GM21423 (cell line): ENCODE data around the gene MAP3K19.
"Not testable (repeated sequence)": the region's sequence is repeated elsewhere in the genome, so short reads cannot be mapped to it uniquely, and the experiment has no call there.

ENCODE experiments used
- ATAC-seq: cut with Tn5 transposase; IDR thresholded peaks from one replicate; pipeline ENCODE4 v1.9.1; 2021; ENCODE audit warnings: mild to moderate bottlenecking, moderate library complexity; ENCODE audit not compliant: unreplicated experiment

The MAP3K19 gene

GRCh38 chr2:134999521-134999920 is 47.7 kb downstream of the MAP3K19 start:
- no peak for ATAC-seq

GRCh38 chr2:134988994-134989605 is 58.1 kb downstream of the MAP3K19 start:
- no peak for ATAC-seq

DNA sequence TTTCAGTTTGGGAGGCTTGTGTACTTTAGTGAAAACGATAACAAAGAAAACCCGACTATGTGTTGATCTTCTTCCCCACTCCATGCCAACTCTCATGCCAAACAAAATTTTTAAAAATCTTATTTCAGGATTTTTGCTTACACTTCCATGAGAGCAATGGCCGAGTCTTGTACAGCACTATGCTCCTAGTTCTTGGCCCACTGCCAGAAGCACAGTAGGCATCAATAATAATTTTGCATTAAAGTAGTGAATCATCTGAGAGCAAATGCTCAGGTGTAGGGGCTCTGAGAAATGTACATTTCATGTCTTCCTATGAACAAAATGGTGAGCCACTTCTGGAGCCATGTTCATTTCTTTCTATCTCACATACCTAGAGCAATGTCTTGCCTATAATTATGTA is 62.2 kb downstream of the MAP3K19 start:
- ATAC-seq = no peak

DNA sequence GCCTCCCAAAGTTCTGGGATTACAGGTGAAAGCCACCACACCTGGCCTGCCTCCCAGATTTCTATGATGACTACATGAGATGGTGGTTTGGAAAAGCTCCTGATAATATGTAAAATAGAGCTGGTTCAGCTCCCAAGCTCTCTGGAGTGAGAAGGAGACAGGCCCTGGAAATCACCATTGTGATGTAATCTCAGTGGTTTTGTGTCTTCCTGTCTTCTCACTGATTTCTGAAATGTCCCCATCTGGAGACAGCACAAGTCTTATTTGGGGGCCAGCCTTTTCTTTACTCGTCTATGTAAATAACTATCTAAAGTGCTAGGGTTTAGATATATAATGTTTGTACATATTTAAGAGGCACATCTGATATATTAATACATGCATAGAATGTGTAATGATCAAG is 64.6 kb downstream of the MAP3K19 start:
- ATAC-seq = no peak

GRCh38 chr2:134980639-134981038 is 66.6 kb downstream of the MAP3K19 start:
- no peak for ATAC-seq

- ATAC-seq = no peak
These were observed 68.0 kb downstream of the MAP3K19 start for GRCh38 chr2:134979221-134979620.

DNA sequence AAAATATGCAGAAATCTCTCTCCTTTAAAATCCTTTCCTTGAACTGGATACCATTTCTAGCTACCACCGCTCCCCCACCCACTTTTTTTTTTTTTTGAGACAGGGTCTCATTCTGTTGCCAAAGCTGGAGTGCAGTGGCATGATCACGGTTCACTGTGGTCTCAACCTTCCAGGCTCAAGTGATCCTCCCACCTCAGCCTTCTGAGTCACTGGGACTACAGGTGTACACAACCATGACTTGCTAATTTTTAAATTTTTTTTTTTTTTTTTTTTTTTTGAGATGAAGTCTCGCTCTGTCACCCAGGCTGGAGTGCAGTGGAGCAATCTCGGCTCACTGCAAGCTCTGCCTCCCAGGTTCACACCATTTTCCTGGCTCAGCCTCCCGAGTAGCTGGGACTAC is 70.1 kb downstream of the MAP3K19 start:
- ATAC-seq = not testable (repeated sequence)

- no peak for ATAC-seq
These were observed 71.1 kb downstream of the MAP3K19 start for GRCh38 chr2:134976074-134976702.

DNA sequence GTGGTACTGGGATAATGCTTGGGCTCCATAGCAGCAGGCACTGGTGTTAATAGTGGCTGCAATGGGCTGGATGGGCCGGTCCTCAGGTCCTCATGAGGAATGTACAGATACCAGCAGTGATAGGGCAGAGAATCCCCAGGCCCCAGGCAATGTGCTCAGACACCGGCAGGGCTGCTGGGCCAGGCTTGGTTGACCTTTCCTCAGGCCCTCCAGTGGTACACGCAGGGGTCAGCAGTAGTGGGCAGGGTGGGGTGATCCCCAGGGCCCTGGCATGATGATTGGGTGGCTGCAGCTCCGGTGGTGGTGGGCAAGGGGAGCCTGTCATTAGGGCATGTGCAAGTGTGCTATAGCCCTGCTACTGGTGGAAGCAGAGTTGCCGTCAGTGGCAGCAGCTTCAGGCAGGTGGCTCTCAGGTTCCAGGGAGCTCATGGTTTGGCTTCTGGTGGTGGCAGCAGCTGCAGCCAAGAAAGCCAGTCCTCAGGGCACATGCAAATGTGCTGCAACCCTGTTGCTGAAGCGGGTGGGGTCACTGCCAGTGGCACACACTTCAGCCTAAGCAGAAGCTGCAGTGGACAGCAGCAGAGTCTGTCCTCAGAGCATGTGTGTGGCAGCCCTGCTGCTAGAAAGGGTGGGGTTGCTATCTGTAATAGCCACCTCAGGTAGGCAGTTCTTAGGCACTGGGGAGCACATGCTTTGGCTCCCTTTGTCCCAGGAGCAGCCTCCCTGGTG is 71.8 kb downstream of the MAP3K19 start:
- ATAC-seq = no peak

- peak; percentile 77 for ATAC-seq
These were observed 73.8 kb downstream of the MAP3K19 start for GRCh38 chr2:134973241-134974138.

DNA sequence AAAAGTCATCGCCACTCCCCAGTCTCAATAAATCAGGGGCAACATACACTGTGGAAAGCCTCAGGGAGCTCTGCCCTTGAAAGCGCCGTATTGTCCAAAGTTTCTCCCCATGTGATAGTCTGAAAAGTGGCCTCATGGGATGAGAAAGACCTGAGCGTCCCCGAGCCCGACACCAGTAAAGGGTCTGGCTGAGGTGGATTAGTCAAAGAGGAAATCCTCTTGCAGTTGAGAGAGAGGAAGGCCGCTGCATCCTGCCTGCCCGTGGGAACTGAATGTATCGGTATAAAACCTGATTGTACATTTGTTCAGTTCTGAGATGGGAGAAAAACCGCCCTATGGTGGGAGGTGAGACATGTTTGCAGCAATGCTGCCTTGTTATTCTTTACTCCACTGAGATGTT is 80.1 kb downstream of the MAP3K19 start:
- ATAC-seq = not testable (repeated sequence)

- no peak for ATAC-seq
These were observed 89.8 kb downstream of the MAP3K19 start for GRCh38 chr2:134957477-134957876.

DNA sequence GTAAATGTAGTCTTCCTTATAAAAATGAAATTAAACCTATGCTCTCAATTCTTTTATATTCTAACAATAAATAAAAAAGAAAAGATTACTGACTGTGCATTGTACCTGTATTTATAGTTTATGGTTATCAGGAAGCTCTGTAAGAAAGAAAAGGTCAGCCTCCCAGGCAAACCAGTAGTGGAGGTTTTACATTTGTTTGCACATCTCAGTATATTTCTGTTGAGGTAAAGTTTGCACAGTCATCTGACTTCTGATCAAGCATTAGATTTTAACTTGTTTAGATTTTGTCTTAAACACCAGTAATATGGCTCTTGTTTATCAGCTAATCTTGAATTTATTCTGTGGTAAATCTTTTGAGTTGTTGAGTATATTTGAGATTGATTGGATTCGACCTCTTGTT is 91.5 kb downstream of the MAP3K19 start:
- ATAC-seq = no peak

GRCh38 chr2:134954065-134954464 is 93.2 kb downstream of the MAP3K19 start:
- no peak for ATAC-seq

- ATAC-seq = no peak
These were observed 94.6 kb downstream of the MAP3K19 start for GRCh38 chr2:134952608-134953007.

DNA sequence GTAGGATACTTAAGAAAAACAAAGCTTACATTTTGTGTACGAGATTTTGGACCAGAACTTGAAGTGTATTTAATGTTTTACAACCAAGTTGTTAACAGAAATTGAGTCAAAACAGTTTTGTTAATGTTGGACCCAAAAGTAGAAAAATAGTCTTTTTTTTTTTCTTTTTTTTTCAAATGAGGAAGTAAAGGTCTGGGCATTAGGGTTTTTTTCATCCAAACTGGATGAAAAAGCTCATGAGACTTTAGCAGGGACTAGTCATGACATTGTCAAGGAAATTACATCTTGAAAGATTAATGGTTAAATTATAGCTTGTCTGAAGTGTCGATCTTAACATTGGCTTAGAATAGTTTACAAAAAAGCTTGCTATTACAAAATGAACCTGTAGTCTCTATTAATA is 96.4 kb downstream of the MAP3K19 start:
- no peak for ATAC-seq

- ATAC-seq = no peak
These were observed 97.1 kb downstream of the MAP3K19 start for GRCh38 chr2:134949981-134950708.

GRCh38 chr2:134946073-134946472 is 101.2 kb downstream of the MAP3K19 start:
- ATAC-seq = no peak

- ATAC-seq = no peak
These were observed 102.3 kb downstream of the MAP3K19 start for GRCh38 chr2:134944975-134945374.

DNA sequence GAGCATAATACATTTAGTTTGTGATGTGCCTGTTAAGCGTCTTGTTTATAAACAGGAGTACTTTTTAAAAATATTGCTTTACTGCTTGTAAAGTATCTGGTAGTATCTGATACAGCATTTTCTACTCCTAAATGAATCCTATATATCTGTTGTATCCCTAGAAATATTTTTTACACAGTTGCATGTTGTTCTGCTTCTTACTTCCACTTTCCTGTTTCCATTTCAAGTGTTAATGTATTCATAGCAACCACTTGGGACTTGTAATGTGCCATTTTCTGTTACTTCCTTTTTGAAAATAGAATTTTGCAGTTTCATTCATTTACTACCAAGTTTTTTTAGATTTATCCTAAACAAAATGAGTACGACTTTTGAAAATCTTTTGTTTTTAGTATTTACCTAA is 103.7 kb downstream of the MAP3K19 start:
- ATAC-seq = peak; percentile 73

- ATAC-seq = no peak
These were observed 110.6 kb downstream of the MAP3K19 start for GRCh38 chr2:134936691-134937090.
